ENCODE measurements around the gene SHC4. TPM values are rescaled to one million over a fixed set of nuclear protein-coding genes. Genes with fewer than 3 reads are reported as not detected.

Gene SHC4
- total and polyA plus RNA-seq, 2 of the 13 experiments (the other 11 are each of a cell fraction or from before 2014, with no cell fraction given), result 0.04 TPM; not detected in 1

DNA sequence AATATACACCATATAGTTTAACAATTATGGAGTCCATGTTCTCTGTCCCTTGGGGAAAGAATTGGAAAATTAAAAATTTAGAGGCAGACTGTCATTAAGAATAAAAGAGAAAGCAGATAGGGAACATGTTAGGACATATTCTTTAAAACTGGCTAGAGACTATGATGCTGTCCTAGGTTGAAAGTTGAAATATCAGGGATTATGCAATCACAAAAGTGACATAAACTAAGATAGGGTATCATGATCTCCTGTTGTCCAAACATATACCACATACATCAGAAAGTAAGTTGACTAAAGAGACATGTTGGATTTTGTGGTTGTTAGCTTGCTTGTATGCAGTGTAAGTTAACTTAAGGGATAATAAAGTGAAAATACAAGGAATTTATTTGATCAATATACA lies 95.7 kb downstream of the SHC4 start:
- Histone ChIP-seq H3K79me2 (ENCODE audit: insufficient read depth, low read length) (no peaks in the 10 kb centered on the region), H3K4me1 (ENCODE audit: insufficient read depth, low read length) (peaks cover 9% of the 10 kb centered on the region), H2AFZ (ENCODE audit: low read length) (no peak overlapping the region), H3K4me3 (replicated peaks in 1 of 3; ENCODE audit: insufficient read depth in 1 of 3, low read depth in 2 of 3, low read length in 3 of 3) (no peak overlapping the region), H3K27me3 (ENCODE audit: control insufficient read depth in 1 of 2, insufficient read depth in 2 of 2, low read length in 2 of 2) (no peaks in the 10 kb centered on the region), H3K9me3 (ENCODE audit: low read length) (no peaks in the 10 kb centered on the region), H3K4me2 (ENCODE audit: low read depth, low read length) (no peak overlapping the region), H3K27ac (ENCODE audit: extremely low read length, insufficient read depth, low read length) (no peak overlapping the region), H4K20me1 (ENCODE audit: insufficient read depth, low read length) (no peaks in the 10 kb centered on the region), H3K36me3 (replicated peaks in 1 of 2; ENCODE audit: control insufficient read depth in 1 of 2, insufficient read depth in 2 of 2, low read length in 2 of 2) (no peaks in the 10 kb centered on the region), H3K9ac (ENCODE audit: insufficient read depth, low read depth, low read length) (no peak overlapping the region)
- in situ Hi-C loops (cut with HindIII; ENCODE audit: extremely low pct_ligation_motif_present, low pct_unique_long_range_greater_than_20kb), result loop anchor here (10.0 to 25.0 kb wide), 3 partner anchors 219 to 1277 kb away; no protein-coding TSS in a partner anchor
- no TSS peak for BruUV-seq (replicated peaks)
- peak; percentile 47; the same call in 1 of the 2 replicates for TF ChIP-seq CEBPB (IDR thresholded peaks at IDR 0.05; ENCODE audit: borderline replicate concordance, low read depth, low read length)
- TF ChIP-seq, protein P1, sequence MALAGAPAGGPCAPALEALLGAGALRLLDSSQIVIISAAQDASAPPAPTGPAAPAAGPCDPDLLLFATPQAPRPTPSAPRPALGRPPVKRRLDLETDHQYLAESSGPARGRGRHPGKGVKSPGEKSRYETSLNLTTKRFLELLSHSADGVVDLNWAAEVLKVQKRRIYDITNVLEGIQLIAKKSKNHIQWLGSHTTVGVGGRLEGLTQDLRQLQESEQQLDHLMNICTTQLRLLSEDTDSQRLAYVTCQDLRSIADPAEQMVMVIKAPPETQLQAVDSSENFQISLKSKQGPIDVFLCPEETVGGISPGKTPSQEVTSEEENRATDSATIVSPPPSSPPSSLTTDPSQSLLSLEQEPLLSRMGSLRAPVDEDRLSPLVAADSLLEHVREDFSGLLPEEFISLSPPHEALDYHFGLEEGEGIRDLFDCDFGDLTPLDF (CRISPR knock-in tag; IDR thresholded peaks at IDR 0.05), result no peak
- ATAC-seq, result no peak
- POLR2A ChIA-PET, result no interaction called here
- CTCF ChIA-PET (ENCODE audit: low intra/inter-chr PET ratio, low total read pairs), result no interaction called here
- FAIRE-seq, result no peak
- no peak for DNase-seq (ENCODE audit: low spot score)
- intact Hi-C loops (cut with micrococcal nuclease; ENCODE audit: unreplicated experiment), result no loop called here

DNA sequence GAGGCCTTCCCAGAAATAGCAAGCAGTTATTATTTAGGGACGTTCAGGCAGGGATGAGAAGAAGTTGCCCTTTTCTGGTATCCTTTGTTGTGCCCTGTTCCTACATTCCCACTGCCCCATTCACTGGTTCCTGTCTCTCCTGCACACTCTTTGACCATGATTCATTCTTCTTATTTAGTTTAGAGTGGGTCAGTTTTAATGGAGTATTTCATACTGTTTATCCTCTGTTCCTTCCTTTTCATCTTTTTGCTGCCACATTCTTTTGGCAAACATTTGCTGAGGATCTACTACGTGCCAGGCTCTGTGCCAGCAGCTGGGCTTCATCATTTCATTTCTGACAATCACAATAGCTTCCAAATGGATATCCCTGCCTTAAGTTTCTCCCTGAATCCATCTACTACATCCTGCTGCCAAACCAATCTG lies 97.6 kb downstream of the SHC4 start:
- CTCF ChIA-PET (ENCODE audit: low intra/inter-chr PET ratio, low total read pairs), result no interaction called here
- Histone ChIP-seq H3K4me1 (ENCODE audit: insufficient read depth, low read length) (peaks cover 9% of the 10 kb centered on the region), H3K27ac (ENCODE audit: extremely low read length, insufficient read depth, low read length) (no peak overlapping the region), H3K9me3 (ENCODE audit: low read length) (no peaks in the 10 kb centered on the region), H3K79me2 (ENCODE audit: insufficient read depth, low read length) (no peaks in the 10 kb centered on the region), H3K36me3 (replicated peaks in 1 of 2; ENCODE audit: control insufficient read depth in 1 of 2, insufficient read depth in 2 of 2, low read length in 2 of 2) (no peaks in the 10 kb centered on the region), H3K27me3 (ENCODE audit: control insufficient read depth in 1 of 2, insufficient read depth in 2 of 2, low read length in 2 of 2) (no peaks in the 10 kb centered on the region; a peak in 1 of 5 replicates), H4K20me1 (ENCODE audit: insufficient read depth, low read length) (no peaks in the 10 kb centered on the region), H3K4me2 (ENCODE audit: low read depth, low read length) (no peak overlapping the region), H3K9ac (ENCODE audit: insufficient read depth, low read depth, low read length) (no peak overlapping the region), H3K4me3 (replicated peaks in 1 of 3; ENCODE audit: insufficient read depth in 1 of 3, low read depth in 2 of 3, low read length in 3 of 3) (no peak overlapping the region), H2AFZ (ENCODE audit: low read length) (no peak overlapping the region)
- BruUV-seq (replicated peaks), result no TSS peak
- POLR2A ChIA-PET, result no interaction called here
- no peak for ATAC-seq
- 7% methylated on average over 2 of the region's 2 CpGs for WGBS (ENCODE audit: low lambda C conversion rate)
- DNase-seq (ENCODE audit: low spot score), result no peak
- intact Hi-C loops (cut with micrococcal nuclease; ENCODE audit: unreplicated experiment) (no loop called here), in situ Hi-C loops (cut with HindIII; ENCODE audit: extremely low pct_ligation_motif_present, low pct_unique_long_range_greater_than_20kb) (loop anchor here (10.0 to 25.0 kb wide), 3 partner anchors 221 to 1279 kb away; no protein-coding TSS in a partner anchor)
- FAIRE-seq, result no peak
- TF ChIP-seq SP140L (CRISPR knock-in tag; IDR thresholded peaks at IDR 0.05; ENCODE audit: borderline replicate concordance), result no peak
- no peak for TF ChIP-seq SP2 (CRISPR knock-in tag; IDR thresholded peaks at IDR 0.05)
- no peak for TF ChIP-seq GLMP (CRISPR knock-in tag; IDR thresholded peaks at IDR 0.05; ENCODE audit: borderline replicate concordance)
